Stimulated activated CD4-positive, alpha-beta T cell treated with anti-CD3 and anti-CD28 coated beads, Interleukin-15, amount 100 ng/mL, for 1 hour (primary cell): Measurements from ENCODE around the gene ATP8B2.
"Not testable (repeated sequence)": the region's sequence is repeated elsewhere in the genome, so short reads cannot be mapped to it uniquely, and the experiment has no call there.

ENCODE experiments used
- DNase-seq, 2 donors: peaks; one replicate each; pipeline ENCODE4 v3.0.0-alpha.2; 2020; ENCODE audit warnings: low read depth in 1 of 2, low spot score in 1 of 2

ATP8B2 gene

DNA sequence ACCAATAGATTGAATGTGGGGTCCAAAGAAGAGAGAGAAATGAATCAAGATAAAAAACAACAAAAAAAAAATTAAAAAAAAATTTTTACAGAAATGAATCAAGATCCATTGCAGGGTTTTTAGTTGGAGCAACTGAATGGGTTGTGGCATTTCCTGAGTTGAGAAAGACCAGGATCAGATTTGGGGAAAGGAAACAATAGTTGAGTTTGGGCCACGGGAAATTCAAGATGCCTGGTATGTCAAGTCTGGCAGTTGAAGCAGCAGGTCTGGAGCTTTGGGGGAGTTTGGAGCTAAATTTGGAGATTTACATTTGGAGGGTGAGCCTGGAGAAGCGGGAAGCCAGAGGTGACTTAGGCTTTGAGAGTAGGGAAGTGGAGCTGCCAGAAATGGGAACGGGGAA is 22.6 kb downstream of the ATP8B2 start:
- DNase-seq: no peak

DNA sequence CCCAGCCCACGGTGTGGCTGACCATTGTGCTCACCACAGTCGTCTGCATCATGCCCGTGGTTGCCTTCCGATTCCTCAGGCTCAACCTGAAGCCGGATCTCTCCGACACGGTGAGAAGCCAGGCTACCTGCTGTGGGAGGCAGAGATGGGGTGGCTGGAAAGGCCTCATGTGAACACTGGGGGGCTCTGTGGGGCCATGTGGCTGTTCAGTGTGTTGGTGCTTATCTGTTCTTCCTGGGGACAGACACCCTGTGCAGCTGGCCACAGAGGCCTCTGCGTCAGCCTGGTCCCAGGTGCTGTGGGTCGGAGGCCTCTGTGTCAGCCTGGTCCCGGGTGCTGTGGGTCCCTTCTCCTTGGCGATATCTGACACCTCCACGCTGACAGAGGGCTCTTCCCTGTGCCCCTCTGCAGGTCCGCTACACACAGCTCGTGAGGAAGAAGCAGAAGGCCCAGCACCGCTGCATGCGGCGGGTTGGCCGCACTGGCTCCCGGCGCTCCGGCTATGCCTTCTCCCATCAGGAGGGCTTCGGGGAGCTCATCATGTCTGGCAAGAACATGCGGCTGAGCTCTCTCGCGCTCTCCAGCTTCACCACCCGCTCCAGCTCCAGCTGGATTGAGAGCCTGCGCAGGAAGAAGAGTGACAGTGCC is 23.2 kb downstream of the ATP8B2 start:
- DNase-seq: no peak

DNA sequence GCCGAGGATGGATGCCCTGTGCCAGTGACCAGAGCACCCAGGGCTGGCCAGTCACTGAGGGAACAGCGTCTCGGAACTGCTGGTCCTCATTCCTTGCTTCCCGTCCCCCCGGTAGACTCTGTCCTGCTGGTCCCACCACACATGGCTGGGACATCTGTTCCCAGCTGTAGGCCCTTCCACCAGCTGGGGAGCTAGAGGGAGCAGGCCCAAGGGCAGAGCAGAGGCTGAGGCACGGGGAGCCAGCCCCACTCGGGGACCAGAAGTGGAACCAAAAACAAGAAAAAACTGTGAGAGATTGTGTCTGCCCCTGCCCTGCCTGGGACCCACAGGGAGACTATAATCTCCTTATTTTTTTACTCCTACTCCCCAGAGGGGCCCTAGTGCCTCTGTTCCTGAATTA is 23.8 kb downstream of the ATP8B2 start:
- DNase-seq: no peak

DNA sequence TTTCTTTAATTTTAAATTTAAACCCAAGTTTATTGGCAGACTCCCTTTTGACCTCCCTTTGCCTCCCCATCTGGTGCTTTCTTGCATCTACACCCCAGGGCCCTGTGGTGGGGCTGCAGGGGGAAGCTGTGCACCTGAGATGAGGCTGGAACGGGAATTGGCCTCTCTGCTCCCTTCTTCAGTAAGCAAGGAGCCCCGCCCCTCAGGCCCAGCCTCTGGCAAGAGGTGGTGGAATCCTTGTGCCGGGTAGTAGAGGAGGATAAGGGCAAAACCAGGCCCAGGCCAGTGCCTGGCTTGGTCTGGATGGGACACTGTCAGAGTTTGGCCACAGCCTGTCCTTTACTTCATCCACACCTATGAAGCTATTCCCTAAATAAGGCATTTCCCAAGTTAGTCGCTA is 25.1 kb downstream of the ATP8B2 start:
- DNase-seq: no peak

DNA sequence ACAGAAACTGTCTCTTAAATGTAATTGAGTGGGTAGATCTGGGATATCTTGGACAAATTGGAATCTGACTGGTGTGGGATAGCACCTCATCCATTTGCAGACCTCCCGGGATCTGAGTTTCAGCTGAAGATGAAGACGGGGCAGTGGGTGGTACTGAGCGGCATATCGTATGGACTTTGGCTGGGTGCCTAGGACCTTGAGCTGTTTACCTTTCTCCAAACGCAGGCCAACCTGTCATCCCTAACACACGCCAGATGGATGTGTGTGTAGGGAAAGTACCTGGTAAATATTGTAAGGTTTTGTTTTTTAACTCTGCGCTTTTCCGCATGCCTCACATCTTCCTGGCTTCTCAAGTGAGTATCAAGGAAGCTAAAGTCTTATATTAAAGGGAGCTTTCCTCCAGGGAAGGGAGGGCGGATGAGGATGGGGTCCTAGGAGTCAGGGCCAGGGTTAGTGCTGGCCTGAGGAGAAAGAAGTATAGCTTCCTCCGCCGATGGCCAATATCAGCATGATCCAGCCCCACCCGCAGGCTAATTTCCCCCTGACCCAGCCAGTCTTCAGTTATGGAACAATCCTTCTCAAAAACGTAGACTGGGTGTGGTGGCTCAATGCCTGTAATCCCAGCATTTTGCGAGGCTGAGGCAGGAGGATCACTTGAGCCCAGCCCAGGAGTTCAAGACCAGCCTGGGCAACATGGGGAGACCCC is 26.2 kb downstream of the ATP8B2 start:
- no peak for DNase-seq

DNA sequence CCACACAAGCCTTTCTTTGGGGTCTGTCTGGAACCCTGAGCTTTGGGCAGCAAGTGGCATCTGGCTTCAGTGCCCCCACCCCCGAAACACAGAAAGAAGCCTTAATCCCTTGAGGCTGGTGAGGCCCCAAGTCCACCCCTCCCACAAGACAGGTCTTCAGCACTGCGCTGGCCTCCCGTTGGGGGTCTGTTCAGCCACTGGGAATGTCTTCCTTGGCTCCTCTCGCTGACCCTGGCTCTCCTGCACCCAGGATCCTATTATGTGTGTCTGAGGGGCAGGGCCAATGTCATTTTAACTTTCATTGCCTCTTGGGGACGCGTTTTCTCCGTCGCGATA is 26.9 kb downstream of the ATP8B2 start:
- DNase-seq: no peak

DNA sequence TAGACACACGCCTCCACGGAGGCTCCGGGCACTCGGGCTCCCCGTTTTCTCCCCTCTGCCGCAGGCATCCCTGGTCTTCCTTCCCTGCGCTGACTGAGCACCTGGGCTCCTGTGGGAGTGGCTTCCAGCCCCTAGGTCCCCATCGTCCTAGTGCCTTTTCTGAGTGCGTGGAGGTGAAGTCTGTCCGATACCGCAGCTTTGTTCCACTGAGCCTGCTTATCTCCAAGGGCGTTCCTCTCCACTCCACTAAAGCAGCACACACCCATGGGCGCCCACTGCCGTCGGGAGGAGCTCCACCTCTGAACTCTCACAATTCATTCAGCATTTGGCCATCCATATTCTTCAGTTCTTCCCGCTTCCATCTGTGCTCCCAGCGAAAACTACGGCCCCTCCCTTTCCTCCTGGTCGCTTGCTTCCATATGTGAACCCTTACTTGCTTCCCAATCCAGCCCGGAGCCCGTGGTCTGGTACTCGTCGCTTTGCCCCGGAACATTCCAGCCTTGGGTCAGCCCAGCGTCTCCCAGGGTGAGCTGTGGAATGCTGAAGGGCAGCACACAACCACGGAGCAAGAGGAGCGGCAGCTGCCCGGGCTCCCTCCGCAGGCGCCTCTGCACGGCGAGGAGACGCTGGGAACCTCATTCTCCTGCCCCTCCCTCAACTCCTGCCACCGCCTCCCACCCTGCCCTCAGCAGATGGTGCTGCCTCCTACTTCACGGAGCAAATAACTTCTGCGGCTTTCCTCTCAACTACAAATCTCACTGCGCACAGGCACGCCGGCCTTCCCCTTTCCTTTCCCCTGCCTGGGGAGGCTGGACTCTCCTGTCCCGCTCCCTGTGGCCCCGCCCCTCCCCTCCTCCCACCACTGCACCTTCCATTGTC is 27.5 kb downstream of the ATP8B2 start:
- DNase-seq: no peak

DNA sequence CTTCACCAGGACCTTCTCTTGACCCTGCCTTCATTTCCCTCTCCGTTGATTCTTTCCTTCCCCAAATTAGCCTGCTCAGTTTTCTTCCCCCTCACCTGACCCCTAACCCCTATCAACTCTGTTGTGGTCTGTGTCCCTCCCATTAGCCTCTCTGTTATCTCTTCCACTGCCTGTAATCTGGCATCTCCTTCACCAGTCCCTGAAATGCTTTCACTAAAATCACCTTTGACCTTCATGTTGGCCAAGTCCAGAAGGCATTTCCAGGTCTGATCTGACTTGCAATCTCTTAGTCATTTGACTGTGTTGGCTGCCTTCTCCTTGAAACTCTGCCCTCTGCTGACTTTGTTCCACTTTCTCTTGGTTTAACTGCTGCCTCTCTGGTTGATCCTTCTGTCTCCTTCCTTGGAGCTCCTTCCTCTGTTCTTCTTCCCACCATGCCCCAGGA is 28.2 kb downstream of the ATP8B2 start:
- no peak for DNase-seq

DNA sequence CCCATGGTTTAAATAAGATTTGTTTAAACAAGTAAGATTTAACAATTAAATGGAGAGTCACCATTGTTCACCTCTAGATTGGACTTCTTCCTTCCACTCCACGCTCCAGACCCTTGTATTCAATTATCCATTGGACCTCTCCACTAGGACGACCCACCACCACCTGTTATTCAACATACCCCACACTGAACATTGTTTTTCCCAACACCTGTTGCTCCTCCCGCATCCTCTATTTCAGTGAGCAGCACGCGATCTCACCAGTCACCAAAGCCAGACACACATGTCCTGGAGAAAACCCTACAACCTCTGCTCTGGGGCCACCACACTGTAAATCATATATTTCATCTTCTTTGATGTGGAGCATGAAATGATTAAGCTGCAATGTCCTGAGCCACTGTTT is 28.6 kb downstream of the ATP8B2 start:
- DNase-seq: no peak

DNA sequence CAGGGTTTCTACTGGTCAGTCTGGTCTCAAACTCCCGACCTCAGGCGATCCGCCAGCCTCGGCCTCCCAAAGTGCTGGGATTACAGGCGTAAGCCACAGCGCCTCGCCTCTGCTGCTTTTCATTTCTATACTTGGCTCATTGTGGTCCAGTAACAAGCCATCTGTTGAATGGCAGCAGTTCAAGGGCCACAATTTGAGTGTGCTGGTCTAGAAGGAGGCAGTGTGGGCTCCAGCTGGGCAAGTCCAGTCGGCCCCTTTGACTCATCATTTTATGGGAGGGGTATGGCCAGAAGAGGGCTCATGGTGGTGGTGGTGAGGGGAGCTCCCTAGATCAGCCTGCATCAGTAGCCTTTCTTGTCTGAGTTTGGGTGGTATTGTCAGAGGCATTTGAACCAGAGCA is 33.2 kb downstream of the ATP8B2 start:
- DNase-seq: no peak

DNA sequence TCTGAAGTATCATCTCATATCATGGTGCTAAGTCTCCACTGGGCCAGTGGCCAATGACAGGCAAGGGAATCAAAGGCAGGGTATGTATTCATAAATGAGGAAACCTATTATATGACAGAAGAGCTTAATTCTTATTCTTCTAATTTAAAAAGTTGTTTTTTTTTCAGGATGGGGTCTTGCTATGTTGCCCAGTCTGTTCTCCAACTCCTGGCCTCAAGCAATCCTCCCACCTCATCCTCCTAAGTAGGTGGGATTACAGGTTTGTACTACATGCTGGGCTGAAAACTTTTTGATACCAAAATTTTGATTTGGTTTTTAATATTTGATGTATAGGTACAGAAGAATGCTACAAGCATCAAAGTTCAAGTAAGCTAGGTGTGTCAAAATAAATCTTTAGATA is 35.0 kb downstream of the ATP8B2 start:
- DNase-seq: no peak

DNA sequence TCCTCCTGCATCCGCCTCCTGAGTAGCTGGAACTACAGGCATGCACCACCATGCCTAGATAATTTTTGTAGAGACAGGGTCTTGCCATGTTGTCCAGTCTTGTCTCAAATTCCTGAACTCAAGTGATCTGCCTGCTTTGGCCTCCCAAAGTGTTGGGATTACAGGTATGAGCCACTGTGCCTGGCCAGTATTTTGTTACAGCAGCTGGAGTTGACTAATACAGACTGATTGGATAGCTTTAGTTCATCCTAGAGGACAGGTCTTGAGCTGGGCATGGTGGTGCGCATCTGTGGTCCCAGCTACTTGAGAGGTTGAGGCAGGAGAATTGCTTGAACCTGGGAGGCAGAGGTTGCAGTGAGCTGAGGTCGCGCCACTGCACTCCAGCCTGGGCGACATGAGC is 35.6 kb downstream of the ATP8B2 start:
- not testable (repeated sequence) for DNase-seq

DNA sequence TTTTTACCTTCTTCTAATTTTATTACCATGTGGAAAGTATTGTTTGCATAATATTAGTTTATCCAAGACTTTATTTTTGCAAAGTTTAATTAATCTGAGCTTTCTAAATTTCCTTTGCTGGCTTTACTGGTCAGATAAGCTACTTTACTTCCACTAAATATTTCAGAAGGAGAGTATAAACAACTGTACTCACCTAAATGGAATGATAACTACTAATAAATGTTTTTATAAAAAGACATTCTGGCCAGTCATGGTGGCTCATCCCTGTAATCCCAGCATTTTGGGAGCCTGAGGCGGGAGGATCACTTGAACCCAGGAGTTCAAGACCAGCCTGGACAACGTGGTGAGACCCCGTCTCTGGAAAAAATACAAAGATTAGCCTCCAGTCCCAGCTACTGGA is 36.0 kb downstream of the ATP8B2 start:
- DNase-seq: no peak

DNA sequence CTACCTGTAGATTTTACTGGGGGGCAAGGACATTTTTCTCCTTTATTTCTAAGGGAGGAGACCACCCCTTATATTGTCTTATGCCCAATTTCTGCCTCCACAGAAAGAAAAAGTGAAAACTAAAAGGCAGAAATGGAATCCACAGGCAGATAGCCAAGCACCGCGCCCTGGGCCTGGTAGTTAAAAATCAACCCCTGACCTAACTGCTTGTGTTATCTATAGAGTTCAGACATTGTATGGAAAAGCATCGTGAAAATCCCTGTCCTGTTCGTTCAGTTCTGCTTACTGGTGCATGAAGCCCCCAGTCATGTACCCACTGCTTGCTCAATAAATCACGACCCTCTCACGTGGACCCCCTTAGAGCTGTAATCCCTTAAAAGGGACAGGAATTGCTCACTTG is 46.1 kb downstream of the ATP8B2 start:
- no peak for DNase-seq

DNA sequence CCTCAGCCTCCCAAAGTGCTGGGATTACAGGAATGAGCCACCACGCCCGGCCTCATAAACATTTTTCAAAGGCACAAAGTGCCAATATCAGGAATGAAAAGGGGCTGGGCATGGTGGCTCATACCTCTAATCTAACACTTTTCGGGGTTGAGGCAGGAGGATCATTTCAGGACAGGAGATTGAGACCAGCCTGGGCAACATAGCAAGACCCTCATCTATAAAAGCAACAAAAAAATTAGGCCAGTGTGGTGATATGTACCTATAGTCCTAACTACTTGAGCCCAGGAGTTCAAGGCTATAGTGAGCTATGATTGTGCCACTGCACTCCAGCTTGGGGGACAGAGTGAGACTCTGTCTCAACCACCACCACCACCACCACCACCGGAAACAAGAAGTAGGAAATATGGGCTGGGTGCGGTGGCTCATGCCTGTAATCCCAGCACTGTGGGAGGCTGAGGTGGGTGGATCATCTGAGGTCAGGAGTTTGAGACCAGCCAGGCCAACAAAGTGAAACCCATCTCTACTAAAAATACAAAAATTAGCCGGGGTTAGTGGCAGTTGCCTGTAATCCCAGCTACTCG is 48.5 kb downstream of the ATP8B2 start:
- not testable (repeated sequence) for DNase-seq

DNA sequence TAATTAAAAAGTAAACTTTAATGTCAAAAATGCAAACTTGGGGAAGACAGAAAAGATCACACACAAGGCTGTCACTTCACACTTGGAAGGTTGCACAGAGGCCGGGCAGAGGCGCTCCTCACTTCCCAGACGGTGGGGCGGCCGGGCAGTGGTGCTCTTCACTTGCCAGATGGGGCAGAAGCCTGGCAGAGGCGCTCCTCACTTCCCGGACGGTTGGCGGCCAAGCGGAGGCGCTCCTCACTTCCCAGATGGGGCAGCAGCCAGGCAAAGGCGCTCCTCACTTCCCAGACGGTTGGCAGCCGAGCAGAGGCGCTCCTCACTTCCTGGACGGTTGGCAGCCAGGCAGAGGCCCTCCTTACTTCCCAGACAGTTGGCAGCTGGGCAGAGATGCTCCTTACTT is 54.0 kb downstream of the ATP8B2 start:
- no peak for DNase-seq

DNA sequence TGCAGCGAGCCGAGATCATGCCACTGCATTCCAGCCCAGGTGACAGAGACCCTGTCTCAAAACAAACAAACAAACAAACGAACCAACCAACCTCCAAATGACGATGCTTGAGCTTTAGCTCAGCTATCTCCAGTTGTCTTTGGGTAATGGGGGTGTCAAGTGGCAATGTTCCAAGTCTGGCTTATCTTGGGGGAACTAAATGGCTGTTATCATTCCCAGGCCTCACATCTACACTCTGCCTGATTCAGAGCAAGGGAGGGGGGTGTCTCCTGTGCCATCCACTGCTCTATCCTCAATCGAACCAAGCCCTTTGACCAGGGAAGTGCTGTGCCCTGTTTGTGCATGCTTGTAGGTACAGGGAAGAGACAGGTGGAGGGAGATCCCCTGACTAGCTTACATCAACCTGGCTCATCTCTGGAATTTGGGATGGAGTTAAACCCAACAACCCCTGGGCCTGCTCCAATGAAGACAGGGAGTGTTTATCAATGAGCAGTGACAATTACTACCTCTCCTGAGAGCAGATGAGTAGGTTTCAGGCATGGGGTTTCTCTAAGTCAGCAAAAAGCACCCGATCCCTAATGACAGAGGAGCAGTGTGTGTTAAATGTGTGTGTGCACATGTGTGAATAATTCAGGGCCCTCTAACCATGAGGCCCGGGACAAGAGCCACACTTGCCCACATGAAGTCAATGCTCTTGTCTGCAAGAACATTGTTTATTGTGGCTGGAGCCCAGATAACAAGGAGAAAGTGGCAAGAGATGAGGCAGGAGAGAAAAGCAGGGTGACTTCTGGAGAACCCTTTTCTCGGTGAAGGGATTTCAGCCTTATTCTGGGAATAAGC is 59.5 kb downstream of the ATP8B2 start:
- no peak for DNase-seq

DNA sequence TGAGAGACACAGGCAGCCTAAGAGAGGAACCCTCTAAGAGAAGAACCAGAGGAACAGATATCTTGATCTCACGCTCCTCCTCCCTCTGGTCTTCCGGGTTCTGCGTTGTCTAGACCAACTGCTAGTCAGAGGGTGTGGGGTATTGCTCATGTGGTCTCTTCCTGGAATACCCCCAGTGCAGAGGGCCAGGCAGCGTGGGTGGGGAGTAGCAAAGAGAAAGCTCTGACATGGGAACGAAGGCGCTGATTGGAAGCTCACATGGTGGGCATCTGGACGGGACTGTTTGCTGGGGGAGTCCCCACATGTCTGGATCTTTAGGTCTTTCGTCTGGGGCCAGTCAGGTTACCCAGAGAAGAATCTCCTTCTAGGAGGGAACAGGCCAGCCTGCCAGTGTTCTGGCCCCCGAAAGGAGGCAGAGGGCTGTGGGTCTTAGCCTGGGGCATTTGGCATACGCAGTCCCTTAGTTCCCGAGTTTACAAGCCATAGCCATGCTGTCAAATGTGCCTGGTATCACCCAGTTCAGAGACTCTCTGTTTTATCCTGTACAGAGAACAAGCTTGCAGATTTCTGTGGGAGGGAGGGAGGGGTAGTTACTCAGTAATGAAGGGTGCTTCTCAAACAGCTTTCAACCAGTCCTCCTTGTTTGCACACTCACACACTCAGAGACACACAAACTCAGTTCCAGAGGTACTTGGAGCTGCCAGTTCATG is 61.5 kb downstream of the ATP8B2 start:
- peak; percentile 65 to 67 for DNase-seq

DNA sequence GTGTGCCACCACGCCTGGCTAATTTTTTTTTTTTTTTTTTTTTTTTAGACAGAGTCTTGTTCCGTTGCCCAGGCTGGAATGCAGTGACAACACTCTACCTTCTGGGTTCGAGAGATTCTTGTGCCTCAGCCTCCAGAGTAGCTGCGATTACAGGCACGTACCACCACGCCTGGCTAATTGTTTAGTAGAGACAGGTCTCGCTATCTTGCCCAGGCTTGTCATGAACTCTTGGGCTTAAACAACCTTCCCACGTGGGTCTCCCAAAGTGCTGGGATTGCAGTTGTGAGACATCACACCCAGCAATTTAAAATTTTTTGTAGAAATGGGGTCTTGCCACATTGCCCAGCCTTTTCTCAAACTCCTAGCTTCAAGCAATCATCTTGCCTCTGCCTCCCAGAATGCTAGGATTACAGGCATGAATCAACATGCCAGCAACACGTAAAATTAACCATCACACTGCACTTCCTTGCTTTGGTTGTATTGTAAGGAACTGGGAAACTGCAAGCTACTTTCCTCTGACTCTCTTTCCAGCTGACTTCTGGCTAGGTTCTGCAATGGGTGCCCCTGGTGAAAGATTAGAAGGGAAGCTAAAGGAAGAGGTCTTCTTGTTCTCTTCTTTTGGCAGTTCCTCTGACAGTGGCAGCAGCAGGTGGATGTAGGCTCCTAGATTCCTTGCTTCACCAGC is 65.9 kb downstream of the ATP8B2 start:
- DNase-seq: no peak

DNA sequence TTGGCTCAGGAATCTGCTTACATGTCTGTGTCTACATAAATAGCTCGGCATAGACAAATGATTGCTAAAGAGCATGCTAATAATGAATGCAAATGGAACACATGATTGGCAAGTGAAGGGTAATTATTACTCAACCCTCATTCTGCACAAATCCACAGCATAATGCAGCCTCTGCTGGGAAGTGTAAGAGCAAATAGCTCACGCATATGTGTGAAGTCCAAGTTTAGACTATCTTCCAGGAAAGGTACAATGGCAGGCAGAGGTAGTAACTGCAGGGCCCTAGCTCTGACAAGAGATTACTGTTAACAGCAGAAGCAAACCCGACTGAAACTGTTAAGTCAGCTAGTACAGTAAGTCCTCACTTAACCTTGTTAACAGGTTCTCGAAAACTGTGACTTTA is 72.8 kb downstream of the ATP8B2 start:
- no peak for DNase-seq
